Thoracic aorta (tissue), 2 donors: ENCODE data around the gene PABPC3. TPM values are rescaled to one million over a fixed set of nuclear protein-coding genes. Genes with fewer than 3 reads are reported as not detected.

Experiments
- ATAC-seq: fragments of 150-250 bp; one replicate; pipeline ENCODE4 v1.8.0; 2017; ENCODE audit warnings: low read depth; ENCODE audit not compliant: insufficient number of reproducible peaks, low FRiP score
- DNase-seq: peaks from one replicate; pipeline ENCODE4 v3.0.0-alpha.2; 2020; ENCODE audit warnings: low spot score
- H3K27ac ChIP-seq, 2 donors: fragments of 200-600 bp; sonication (generic); 1 replicate in 1 of 2; 2 replicates in 1 of 2; pipeline ENCODE4 v1.5.1; 2016; ENCODE audit warnings: mild to moderate bottlenecking in 2 of 2, moderate library complexity in 2 of 2
- H3K27me3 ChIP-seq: fragments of 200-600 bp; sonication (generic); replicated peaks from 2 replicates; pipeline ENCODE4 v1.6.0; 2016; ENCODE audit warnings: mild to moderate bottlenecking; ENCODE audit not compliant: insufficient read depth
- H3K36me3 ChIP-seq: fragments of 200-600 bp; sonication (generic); one replicate; pipeline ENCODE4 v1.5.1; 2016
- H3K4me1 ChIP-seq, 2 donors: fragments of 200-600 bp; sonication (generic); 1 replicate in 1 of 2; 2 replicates in 1 of 2; pipeline versions ENCODE4 v1.5.1 to v1.6.0; 2016; ENCODE audit warnings: low read depth in 2 of 2, mild to moderate bottlenecking in 1 of 2; ENCODE audit not compliant: control insufficient read depth in 1 of 2
- H3K4me3 ChIP-seq: fragments of 200-600 bp; sonication (generic); 2 replicates; pipeline ENCODE4 v1.5.1; 2016; ENCODE audit warnings: mild to moderate bottlenecking
- H3K9me3 ChIP-seq: fragments of 200-600 bp; sonication (generic); 2 replicates; pipeline ENCODE4 v1.5.1; 2016
- total RNA-seq, 2 donors: library from RNA; depleted of rRNA; stranded (reverse); fragments of >200 nt; gene quantifications; one replicate each; pipeline versions ENCODE4 v1.1.0 to v1.2.3, GENCODE V29; 2016
- TF ChIP-seq, protein P1 (sequence below): fragments of 200-600 bp; sonication (generic); IDR thresholded peaks from one replicate; pipeline ENCODE4 v1.5.1; 2019; ENCODE audit warnings: antibody characterized with exemption

Gene PABPC3
- total RNA-seq, 2 donors from 2014 or later: not detected

DNA sequence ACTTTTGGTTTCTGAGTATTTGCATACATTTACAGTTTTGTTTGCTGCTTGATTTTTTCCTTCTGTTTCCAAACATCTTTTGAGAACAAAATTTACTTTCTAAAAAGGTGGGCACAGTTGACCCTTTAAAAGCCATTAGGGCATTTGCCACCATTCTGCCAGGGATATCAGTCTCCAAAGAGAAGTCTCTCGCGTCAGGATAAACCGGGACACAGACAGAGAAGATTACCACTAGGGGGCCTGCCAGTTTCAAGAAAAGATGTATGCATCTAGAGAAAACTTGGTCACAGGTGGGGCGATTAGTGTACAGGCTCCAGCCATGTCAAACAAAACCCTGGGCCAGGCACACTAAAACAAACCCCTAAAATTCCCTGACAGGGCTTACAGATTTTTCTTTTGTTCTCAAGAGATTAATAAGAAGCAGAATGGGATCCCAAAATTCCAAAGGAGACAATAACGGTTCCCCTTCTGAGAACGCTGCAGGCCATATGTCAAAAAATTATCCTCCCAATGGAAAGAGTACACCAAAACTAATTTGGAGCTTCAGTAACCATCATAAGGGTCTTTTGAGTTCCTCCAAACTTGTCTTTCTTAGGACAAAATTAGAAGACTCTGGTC, 10.7 kb upstream of the PABPC3 start:
- H3K27me3 ChIP-seq: no peaks in the 10 kb centered on the region
- no peak overlapping the region for H3K4me3 ChIP-seq
- DNase-seq: no peak
- TF ChIP-seq, protein P1, sequence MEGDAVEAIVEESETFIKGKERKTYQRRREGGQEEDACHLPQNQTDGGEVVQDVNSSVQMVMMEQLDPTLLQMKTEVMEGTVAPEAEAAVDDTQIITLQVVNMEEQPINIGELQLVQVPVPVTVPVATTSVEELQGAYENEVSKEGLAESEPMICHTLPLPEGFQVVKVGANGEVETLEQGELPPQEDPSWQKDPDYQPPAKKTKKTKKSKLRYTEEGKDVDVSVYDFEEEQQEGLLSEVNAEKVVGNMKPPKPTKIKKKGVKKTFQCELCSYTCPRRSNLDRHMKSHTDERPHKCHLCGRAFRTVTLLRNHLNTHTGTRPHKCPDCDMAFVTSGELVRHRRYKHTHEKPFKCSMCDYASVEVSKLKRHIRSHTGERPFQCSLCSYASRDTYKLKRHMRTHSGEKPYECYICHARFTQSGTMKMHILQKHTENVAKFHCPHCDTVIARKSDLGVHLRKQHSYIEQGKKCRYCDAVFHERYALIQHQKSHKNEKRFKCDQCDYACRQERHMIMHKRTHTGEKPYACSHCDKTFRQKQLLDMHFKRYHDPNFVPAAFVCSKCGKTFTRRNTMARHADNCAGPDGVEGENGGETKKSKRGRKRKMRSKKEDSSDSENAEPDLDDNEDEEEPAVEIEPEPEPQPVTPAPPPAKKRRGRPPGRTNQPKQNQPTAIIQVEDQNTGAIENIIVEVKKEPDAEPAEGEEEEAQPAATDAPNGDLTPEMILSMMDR: peak; percentile 15
- no peak overlapping the region for H3K27ac ChIP-seq
- no peaks in the 10 kb centered on the region for H3K9me3 ChIP-seq
- ATAC-seq: no peak
- no peaks in the 10 kb centered on the region for H3K4me1 ChIP-seq
- no peaks in the 10 kb centered on the region for H3K36me3 ChIP-seq

DNA sequence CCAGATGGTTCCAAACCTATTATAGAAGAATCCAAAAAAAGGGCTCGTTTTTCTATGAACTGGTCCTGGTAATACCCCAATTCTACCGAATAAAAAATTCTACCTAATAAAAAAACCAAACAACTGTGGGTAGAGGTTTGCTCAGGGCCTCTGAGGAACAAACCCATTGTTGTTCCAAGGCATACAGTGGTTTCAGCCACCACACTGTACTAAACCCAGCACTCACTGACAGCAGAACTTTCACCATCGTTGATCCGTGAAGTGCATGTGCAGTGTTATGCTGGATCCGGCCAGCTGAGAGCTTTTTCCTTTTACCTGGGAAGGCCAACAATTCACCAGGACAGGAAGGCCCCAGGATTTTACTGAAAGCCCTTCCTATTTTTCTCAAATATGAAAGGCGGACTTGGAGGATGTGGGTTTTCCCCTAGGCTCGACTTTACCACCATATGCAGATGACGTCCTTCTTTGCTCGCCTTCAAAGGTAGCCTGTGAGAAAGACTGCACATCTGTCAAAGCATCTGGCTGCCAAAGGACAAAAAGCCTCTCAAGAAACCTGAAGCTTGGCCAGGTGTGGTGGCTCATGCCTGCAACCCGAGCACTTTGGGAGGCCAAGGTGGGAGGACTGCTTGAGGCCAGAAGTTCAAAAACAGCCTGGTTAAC, 7.2 kb upstream of the PABPC3 start:
- H3K4me1 ChIP-seq: no peaks in the 10 kb centered on the region
- TF ChIP-seq, protein P1: no peak
- H3K27me3 ChIP-seq: no peaks in the 10 kb centered on the region
- no peak overlapping the region for H3K4me3 ChIP-seq
- no peaks in the 10 kb centered on the region for H3K9me3 ChIP-seq
- ATAC-seq (no peak), DNase-seq (no peak)
- H3K36me3 ChIP-seq: no peaks in the 10 kb centered on the region
- no peak overlapping the region for H3K27ac ChIP-seq

DNA sequence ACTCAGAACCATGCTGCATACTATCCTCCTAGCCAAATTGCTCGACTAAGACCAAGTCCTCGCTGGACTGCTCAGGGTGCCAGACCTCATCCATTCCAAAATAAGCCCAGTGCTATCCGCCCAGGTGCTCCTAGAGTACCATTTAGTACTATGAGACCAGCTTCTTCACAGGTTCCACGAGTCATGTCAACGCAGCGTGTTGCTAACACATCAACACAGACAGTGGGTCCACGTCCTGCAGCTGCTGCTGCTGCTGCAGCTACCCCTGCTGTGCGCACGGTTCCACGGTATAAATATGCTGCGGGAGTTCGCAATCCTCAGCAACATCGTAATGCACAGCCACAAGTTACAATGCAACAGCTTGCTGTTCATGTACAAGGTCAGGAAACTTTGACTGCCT, 1.5 kb downstream of the PABPC3 start:
- DNase-seq: no peak
- no peak overlapping the region for H3K27ac ChIP-seq
- TF ChIP-seq, protein P1: no peak

DNA sequence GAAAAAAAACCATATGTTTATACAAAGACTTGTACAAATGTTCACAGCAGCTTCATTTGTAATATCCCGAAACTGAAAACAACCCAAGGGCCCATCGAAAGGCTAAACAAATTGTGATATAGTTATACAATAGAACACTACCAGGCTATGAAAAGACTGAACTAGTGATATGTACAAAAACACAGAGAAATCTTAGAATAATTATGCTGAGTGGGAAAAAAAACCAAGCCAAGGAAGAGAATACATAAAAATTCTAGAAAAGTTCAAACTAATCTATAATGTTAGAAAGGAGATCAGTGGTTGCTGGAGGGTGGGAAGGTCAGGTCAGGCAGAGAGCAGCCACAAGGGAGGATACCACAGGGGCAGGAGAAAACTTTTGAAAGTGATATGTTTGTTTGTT, 7.8 kb downstream of the PABPC3 start:
- no peak for ATAC-seq
- H3K4me1 ChIP-seq: no peaks in the 10 kb centered on the region

More for the DNA sequence above, 1.5 kb downstream of the PABPC3 start:
- Histone ChIP-seq H3K27me3 (no peaks in the 10 kb centered on the region), H3K36me3 (no peaks in the 10 kb centered on the region), H3K4me1 (no peaks in the 10 kb centered on the region), H3K4me3 (no peak overlapping the region), H3K9me3 (no peaks in the 10 kb centered on the region)
- ATAC-seq: no peak

DNA sequence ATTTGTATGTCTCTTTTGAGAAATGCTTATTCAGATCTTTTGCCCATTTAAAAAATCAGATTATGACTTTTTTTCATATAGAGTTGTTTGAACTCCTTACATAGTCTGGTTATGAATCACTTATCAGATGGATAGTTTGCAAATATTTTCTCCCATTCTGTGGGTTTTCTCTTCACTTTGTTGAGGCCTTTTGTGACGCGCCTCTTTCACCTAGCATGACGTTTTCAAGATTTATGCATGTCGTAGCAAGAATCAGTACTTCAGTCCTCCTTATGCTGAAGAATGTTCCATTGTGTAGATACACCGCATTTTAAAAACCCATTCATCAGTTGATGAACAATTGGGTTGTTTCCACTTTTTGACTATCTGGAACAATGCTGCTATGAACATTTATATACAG, 13.4 kb downstream of the PABPC3 start:
- Histone ChIP-seq H3K27me3 (no peaks in the 10 kb centered on the region), H3K36me3 (no peaks in the 10 kb centered on the region), H3K27ac (no peak overlapping the region), H3K9me3 (no peaks in the 10 kb centered on the region), H3K4me1 (no peaks in the 10 kb centered on the region), H3K4me3 (no peak overlapping the region)
- TF ChIP-seq, protein P1: no peak
- no peak for DNase-seq
- no peak for ATAC-seq

More for the DNA sequence above, 7.8 kb downstream of the PABPC3 start:
- DNase-seq: no peak
- TF ChIP-seq, protein P1: no peak
- Histone ChIP-seq H3K27me3 (no peaks in the 10 kb centered on the region), H3K9me3 (no peaks in the 10 kb centered on the region), H3K36me3 (no peaks in the 10 kb centered on the region), H3K27ac (no peak overlapping the region), H3K4me3 (no peak overlapping the region)
